Stimulated activated CD4-positive, alpha-beta T cell treated with anti-CD3 and anti-CD28 coated beads, Interleukin-15, amount 100 ng/mL, for 48 hours (primary cell): ENCODE measurements around the gene MAP4K1.
"Not testable (repeated sequence)": the region's sequence is repeated elsewhere in the genome, so short reads cannot be mapped to it uniquely, and the experiment has no call there.

Experiments used
- DNase-seq, 2 donors: peaks; one replicate each; pipeline ENCODE4 v3.0.0-alpha.2; 2020; ENCODE audit warnings: low read depth in 2 of 2

Gene MAP4K1

GRCh38 chr19:38650911-38651584 lies 33.3 kb upstream of the MAP4K1 start:
- no peak for DNase-seq

GRCh38 chr19:38650172-38650775 lies 32.5 kb upstream of the MAP4K1 start:
- no peak for DNase-seq

GRCh38 chr19:38649305-38650171 lies 31.8 kb upstream of the MAP4K1 start:
- DNase-seq: no peak

GRCh38 chr19:38648769-38649304 lies 31.1 kb upstream of the MAP4K1 start:
- no peak for DNase-seq

GRCh38 chr19:38647966-38648768 lies 30.4 kb upstream of the MAP4K1 start:
- DNase-seq: no peak

GRCh38 chr19:38647368-38647965 lies 29.7 kb upstream of the MAP4K1 start, which contains the start of gene ACTN4:
ACTN4 (plus strand) TSS chr19:38647649; CDS start chr19:38647746, 97 bp downstream.
- DNase-seq: peak; percentile 98 to 100

GRCh38 chr19:38644719-38645118 lies 27.0 kb upstream of the MAP4K1 start:
- no peak for DNase-seq

- DNase-seq: no peak
Measured at GRCh38 chr19:38642176-38642575, 24.4 kb upstream of the MAP4K1 start.

GRCh38 chr19:38640368-38640767 lies 22.6 kb upstream of the MAP4K1 start:
- no peak for DNase-seq

- DNase-seq: no peak
Measured at GRCh38 chr19:38639679-38640078, 21.9 kb upstream of the MAP4K1 start.

GRCh38 chr19:38638461-38638860 lies 20.7 kb upstream of the MAP4K1 start:
- no peak for DNase-seq

- no peak for DNase-seq
Measured at GRCh38 chr19:38635483-38636399, 18.0 kb upstream of the MAP4K1 start.

GRCh38 chr19:38634757-38635482 lies 17.2 kb upstream of the MAP4K1 start:
- peak; percentile 44 to 63 for DNase-seq

GRCh38 chr19:38632476-38633213 lies 14.9 kb upstream of the MAP4K1 start:
- DNase-seq: no peak

GRCh38 chr19:38631811-38632475 lies 14.2 kb upstream of the MAP4K1 start:
- DNase-seq: not testable (repeated sequence)

GRCh38 chr19:38631301-38631700 lies 13.5 kb upstream of the MAP4K1 start:
- DNase-seq: not testable (repeated sequence)

GRCh38 chr19:38629568-38629967 lies 11.8 kb upstream of the MAP4K1 start:
- DNase-seq: no peak

- no peak for DNase-seq
Measured at GRCh38 chr19:38626401-38626800, 8.6 kb upstream of the MAP4K1 start.
